HG03196 (cell line): ENCODE data around the gene BOD1.
"Not testable (repeated sequence)": the region's sequence is repeated elsewhere in the genome, so short reads cannot be mapped to it uniquely, and the experiment has no call there.

ENCODE experiments used
- ATAC-seq: cut with Tn5 transposase; IDR thresholded peaks from one replicate; pipeline ENCODE4 v1.9.1; 2021; ENCODE audit not compliant: unreplicated experiment

The BOD1 gene

DNA sequence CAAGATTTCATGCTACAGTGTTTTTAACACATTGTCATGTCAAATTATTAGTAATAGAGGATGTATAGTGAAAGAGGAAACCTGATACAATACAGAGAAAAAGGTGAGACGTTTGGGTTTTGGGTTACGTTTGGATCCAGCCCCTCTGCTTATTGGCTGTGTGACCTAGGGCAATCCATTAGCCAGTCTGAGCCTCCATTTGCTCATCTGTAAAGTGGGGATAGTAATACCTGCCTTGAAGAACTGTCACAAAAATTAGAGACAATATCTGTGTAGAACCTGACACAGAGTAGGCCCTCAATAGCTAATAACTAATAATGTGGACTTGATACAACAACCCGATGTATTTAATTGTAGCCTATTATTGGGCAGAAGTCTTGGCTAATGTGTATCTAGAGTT lies 4.3 kb upstream of the BOD1 start:
- no peak for ATAC-seq

- no peak for ATAC-seq
These were observed 2.6 kb upstream of the BOD1 start for GRCh38 chr5:173618927-173619519.

- peak; percentile 50 for ATAC-seq
These were observed 420 bp downstream of the BOD1 start for GRCh38 chr5:173615884-173616576.

DNA sequence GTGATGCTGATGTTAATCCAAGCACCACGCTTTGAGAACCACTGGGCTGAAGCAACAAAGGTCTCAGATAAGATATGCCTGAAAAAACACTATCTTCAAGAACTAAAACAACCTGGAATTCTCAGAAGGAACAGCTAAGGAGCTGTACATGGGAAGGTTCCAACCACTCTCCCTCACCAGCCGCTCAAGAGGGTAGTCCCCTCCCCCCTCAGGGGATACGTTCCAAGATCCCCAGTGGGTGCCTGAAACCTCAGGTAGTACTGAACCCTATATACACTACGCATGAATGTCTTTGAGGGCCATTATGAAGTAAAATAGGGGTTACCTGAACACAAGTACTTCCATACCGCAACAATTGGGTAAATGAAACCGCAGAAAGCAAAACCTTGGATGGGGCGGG lies 1.9 kb downstream of the BOD1 start:
- no peak for ATAC-seq

GRCh38 chr5:173613433-173614159 lies 2.9 kb downstream of the BOD1 start:
- no peak for ATAC-seq

- ATAC-seq: no peak
These were observed 3.5 kb downstream of the BOD1 start for GRCh38 chr5:173612948-173613347.

DNA sequence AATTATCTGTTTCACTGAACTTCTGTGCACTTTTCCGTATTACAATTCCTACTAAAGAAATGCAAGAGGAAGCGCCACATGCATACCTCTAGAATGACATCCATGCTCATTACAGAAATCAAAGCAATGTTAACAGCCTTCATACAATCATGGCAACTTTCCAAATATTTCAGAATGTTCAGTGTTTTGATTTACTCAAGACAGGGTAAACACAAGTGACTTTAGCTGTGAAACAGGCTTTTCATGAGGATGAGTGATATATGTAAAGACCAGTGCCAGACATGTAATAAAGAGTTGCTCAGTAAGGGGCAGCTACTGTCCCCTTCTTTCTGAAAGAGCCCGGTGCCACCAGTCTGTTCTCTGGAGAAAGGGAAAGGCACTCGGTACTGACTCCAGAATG lies 4.7 kb downstream of the BOD1 start:
- no peak for ATAC-seq

- ATAC-seq: no peak
These were observed 12.3 kb downstream of the BOD1 start for GRCh38 chr5:173604141-173604540.

DNA sequence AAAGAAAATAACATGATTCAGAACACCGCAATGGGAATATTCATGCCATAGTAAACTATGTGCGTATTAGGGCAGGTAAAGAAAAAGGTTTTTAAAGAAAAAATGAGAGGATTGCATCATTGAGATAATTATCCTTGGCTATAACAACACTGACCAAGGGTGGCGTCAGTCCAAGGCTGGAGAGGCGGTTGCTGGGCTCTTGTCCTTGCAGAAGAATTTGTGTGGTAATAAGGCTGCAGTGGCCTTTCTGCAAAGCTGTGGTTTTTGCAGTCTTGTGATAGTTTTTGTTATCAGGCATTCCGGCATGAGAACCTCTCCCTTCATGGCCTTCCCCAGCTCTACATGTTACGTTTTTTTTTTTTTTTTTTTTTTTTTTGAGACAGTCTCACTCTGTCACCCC lies 14.0 kb downstream of the BOD1 start:
- no peak for ATAC-seq

GRCh38 chr5:173598686-173599085 lies 17.8 kb downstream of the BOD1 start:
- ATAC-seq: no peak

- no peak for ATAC-seq
These were observed 19.1 kb downstream of the BOD1 start for GRCh38 chr5:173597304-173597703.

DNA sequence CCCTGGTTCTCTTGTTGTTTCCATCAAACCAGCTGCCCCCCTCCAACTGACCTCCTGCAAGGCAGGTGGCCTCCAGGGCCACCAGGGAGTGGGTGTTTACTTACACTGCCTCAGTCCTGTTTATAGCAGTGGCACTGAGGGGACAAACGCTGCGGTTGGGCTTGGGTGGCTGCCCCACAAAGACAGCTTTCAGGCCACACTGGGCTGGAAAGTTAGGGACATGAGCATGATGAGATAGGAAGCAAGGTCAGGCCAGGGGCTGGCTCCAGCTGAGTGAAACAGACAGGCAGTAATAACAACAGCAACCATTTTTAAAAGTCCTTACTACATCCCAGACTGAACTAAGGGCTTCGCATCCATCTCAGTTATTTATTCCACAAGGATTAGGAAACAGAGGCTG lies 20.6 kb downstream of the BOD1 start:
- ATAC-seq: no peak

DNA sequence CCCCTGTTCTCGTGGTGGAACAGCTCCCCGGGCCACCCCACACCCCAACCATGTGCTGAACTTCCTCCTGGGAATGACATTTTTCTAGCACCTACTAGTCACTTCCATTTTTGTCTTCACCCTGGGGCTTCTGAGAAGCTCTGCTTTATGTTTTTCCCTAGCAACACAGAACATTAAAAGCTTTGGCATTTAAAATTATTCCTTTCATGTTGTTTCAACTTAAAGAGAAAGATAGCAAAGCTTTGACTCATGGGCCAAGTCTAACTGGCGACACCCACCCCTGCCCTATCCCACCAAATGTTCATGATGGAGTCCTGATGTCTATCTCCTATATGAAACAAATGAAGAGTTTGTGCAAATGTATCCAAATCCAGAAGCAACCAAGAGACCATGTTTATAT lies 22.4 kb downstream of the BOD1 start:
- no peak for ATAC-seq

- ATAC-seq: no peak
These were observed 24.3 kb downstream of the BOD1 start for GRCh38 chr5:173592050-173592669.

DNA sequence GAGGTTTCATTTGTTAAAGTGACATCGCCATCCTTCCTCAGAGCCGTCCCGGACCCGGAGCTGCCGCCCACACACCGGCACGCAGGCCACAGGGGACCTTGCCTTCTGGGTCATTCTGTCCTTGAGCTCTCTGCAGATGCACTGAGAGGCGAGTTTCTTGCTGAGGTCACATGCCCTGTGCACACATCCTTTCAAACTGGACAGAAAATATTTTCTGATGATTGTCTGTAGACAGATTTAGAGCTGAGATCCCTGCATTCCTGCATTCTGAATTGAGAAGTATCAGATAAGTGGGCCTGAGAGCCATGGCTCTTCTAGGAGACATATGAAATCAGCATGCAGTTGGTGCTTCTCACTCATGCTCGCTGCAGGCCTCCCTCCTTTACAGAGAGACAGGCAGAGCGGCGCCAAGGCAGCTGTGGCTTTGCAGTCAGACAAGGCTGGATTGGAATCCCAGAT lies 25.4 kb downstream of the BOD1 start:
- ATAC-seq: no peak

- ATAC-seq: no peak
These were observed 25.9 kb downstream of the BOD1 start for GRCh38 chr5:173590436-173591055.

GRCh38 chr5:173586133-173586532 lies 30.3 kb downstream of the BOD1 start:
- not testable (repeated sequence) for ATAC-seq

- ATAC-seq: no peak
These were observed 33.1 kb downstream of the BOD1 start for GRCh38 chr5:173583346-173583745.

DNA sequence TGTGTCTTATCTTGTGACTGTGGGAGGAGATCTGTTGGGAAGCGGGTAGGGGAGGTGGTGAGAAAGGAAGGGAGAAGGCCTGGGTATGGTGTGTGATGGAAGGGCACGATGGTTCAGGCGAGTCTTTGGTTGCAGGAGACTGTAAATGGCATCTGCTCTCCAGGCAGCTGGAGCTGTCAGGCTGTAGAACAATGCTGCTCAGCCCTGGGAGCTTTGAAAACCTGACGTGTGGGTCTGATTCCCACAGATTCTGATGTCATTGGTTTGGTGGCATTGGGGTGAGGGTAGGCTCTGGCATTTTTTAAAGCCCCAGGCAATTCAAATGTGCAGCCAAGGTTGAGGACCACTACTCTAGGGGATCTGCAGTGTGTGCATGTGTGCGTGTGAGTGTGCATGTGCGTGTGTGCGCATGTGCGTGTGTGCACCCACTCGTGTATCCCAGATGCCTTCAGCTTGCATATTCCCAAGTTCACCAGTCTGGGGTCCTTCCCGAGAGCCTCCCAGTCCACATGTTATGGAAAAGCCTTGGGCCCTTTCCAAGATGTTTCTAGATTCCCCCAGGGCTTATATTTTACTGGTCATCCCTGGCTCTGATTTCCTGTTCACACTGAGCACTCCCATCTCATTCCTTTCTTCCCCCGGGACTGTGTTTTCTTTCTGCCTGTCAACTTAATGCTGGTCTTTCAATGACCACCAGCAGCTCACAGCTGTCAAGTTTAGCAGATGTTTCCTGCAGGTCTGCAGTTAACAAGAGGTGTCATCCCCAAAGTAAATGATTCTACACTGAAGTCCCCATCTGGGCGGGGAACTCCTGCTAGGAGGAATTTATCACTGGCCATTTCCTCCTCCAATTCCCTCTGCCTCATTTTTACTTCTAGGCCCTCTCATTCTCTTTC lies 34.0 kb downstream of the BOD1 start:
- no peak for ATAC-seq
